GM12801 (cell line): ENCODE results near the gene SLC11A1.

Source experiments
- CTCF ChIP-seq: IDR thresholded peaks from one replicate; pipeline ENCODE4 v1.5.1; 2011; ENCODE audit warnings: control low read depth; ENCODE audit not compliant: insufficient read length; ENCODE audit errors: extremely low read depth

The SLC11A1 gene

GRCh38 chr2:218381916-218382366 is at the start of gene SLC11A1:
Gene SLC11A1 (plus strand): TSS chr2:218382273. CDS start chr2:218382369, 96 bp downstream.
- TF ChIP-seq CTCF, result no peak

GRCh38 chr2:218332288-218332687 is 49.8 kb upstream of the SLC11A1 start:
- TF ChIP-seq CTCF, result no peak

GRCh38 chr2:218332920-218333645 is 49.0 kb upstream of the SLC11A1 start:
- TF ChIP-seq CTCF, result no peak

GRCh38 chr2:218334531-218334930 is 47.5 kb upstream of the SLC11A1 start:
- TF ChIP-seq CTCF, result no peak

GRCh38 chr2:218340656-218341055 is 41.4 kb upstream of the SLC11A1 start:
- no peak for TF ChIP-seq CTCF

GRCh38 chr2:218341381-218341780 is 40.7 kb upstream of the SLC11A1 start:
- no peak for TF ChIP-seq CTCF

- no peak for TF ChIP-seq CTCF
Measured at GRCh38 chr2:218342837-218343236, 39.2 kb upstream of the SLC11A1 start.
